ENCODE measurements around the gene ATP5F1B. TPM values are rescaled to one million over a fixed set of nuclear protein-coding genes. Genes with fewer than 3 reads are reported as not detected.

ATP5F1B gene
- total and polyA plus RNA-seq, 9 of the 15 experiments (the other 6 are each of a cell fraction or from before 2014, with no cell fraction given), result 908 to 3,125 (median 1,482) TPM

DNA sequence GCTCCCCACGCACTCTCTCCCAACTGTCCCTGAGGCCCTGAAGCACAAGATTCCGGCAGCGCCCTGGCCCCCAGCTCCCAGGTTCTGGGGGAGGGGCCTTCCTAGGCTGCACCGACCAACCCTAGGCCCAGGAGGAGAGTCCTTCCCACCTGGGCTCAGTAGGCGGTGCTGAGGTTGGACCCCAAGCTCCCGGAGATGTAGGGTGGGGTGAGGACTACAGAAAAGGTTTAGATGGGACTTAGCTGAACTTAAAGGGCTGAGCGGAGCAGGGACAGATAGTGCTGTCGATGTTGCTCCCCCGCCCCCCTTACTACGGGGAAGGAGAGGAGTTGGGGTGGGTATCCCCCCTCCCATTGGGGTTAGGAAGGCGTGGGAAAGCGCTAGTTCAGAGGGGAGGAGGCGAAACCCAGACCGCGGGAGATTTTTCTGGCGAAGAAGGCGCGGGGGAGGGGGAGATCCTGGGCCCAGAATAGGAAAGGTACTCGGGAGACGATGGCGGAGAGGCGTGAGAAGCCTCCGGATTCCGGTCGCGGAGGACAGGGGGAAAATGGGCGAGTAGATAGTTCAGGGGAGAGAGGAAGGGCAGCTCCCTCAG, 11.4 kb downstream of the ATP5F1B start (continued):
- TF ChIP-seq, protein P1, sequence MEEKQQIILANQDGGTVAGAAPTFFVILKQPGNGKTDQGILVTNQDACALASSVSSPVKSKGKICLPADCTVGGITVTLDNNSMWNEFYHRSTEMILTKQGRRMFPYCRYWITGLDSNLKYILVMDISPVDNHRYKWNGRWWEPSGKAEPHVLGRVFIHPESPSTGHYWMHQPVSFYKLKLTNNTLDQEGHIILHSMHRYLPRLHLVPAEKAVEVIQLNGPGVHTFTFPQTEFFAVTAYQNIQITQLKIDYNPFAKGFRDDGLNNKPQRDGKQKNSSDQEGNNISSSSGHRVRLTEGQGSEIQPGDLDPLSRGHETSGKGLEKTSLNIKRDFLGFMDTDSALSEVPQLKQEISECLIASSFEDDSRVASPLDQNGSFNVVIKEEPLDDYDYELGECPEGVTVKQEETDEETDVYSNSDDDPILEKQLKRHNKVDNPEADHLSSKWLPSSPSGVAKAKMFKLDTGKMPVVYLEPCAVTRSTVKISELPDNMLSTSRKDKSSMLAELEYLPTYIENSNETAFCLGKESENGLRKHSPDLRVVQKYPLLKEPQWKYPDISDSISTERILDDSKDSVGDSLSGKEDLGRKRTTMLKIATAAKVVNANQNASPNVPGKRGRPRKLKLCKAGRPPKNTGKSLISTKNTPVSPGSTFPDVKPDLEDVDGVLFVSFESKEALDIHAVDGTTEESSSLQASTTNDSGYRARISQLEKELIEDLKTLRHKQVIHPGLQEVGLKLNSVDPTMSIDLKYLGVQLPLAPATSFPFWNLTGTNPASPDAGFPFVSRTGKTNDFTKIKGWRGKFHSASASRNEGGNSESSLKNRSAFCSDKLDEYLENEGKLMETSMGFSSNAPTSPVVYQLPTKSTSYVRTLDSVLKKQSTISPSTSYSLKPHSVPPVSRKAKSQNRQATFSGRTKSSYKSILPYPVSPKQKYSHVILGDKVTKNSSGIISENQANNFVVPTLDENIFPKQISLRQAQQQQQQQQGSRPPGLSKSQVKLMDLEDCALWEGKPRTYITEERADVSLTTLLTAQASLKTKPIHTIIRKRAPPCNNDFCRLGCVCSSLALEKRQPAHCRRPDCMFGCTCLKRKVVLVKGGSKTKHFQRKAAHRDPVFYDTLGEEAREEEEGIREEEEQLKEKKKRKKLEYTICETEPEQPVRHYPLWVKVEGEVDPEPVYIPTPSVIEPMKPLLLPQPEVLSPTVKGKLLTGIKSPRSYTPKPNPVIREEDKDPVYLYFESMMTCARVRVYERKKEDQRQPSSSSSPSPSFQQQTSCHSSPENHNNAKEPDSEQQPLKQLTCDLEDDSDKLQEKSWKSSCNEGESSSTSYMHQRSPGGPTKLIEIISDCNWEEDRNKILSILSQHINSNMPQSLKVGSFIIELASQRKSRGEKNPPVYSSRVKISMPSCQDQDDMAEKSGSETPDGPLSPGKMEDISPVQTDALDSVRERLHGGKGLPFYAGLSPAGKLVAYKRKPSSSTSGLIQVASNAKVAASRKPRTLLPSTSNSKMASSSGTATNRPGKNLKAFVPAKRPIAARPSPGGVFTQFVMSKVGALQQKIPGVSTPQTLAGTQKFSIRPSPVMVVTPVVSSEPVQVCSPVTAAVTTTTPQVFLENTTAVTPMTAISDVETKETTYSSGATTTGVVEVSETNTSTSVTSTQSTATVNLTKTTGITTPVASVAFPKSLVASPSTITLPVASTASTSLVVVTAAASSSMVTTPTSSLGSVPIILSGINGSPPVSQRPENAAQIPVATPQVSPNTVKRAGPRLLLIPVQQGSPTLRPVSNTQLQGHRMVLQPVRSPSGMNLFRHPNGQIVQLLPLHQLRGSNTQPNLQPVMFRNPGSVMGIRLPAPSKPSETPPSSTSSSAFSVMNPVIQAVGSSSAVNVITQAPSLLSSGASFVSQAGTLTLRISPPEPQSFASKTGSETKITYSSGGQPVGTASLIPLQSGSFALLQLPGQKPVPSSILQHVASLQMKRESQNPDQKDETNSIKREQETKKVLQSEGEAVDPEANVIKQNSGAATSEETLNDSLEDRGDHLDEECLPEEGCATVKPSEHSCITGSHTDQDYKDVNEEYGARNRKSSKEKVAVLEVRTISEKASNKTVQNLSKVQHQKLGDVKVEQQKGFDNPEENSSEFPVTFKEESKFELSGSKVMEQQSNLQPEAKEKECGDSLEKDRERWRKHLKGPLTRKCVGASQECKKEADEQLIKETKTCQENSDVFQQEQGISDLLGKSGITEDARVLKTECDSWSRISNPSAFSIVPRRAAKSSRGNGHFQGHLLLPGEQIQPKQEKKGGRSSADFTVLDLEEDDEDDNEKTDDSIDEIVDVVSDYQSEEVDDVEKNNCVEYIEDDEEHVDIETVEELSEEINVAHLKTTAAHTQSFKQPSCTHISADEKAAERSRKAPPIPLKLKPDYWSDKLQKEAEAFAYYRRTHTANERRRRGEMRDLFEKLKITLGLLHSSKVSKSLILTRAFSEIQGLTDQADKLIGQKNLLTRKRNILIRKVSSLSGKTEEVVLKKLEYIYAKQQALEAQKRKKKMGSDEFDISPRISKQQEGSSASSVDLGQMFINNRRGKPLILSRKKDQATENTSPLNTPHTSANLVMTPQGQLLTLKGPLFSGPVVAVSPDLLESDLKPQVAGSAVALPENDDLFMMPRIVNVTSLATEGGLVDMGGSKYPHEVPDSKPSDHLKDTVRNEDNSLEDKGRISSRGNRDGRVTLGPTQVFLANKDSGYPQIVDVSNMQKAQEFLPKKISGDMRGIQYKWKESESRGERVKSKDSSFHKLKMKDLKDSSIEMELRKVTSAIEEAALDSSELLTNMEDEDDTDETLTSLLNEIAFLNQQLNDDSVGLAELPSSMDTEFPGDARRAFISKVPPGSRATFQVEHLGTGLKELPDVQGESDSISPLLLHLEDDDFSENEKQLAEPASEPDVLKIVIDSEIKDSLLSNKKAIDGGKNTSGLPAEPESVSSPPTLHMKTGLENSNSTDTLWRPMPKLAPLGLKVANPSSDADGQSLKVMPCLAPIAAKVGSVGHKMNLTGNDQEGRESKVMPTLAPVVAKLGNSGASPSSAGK (IDR thresholded peaks at IDR 0.05), result no peak
- TF ChIP-seq ARID1B (IDR thresholded peaks at IDR 0.05) (no peak; the same call in 1 of the 2 replicates), ZNF121 (CRISPR knock-in tag; conservative IDR thresholded peaks at IDR 0.05) (no peak), ZNF780A (CRISPR knock-in tag; IDR thresholded peaks at IDR 0.05) (no peak), SREBF1 (IDR thresholded peaks at IDR 0.05; ENCODE audit: borderline replicate concordance, low read depth, low read length) (no peak), SNIP1 (IDR thresholded peaks at IDR 0.05; ENCODE audit: low read depth) (no peak), ZNF551 (CRISPR knock-in tag; IDR thresholded peaks at IDR 0.05) (no peak), MIER1 (IDR thresholded peaks at IDR 0.05; ENCODE audit: low read depth) (peak; percentile 29; the same call in 1 of the 2 replicates), HNRNPH1 (optimal IDR thresholded peaks at IDR 0.05; ENCODE audit: low read depth, low read length) (no peak), MTA3 (IDR thresholded peaks at IDR 0.05; ENCODE audit: borderline replicate concordance) (no peak), MCM5 (IDR thresholded peaks at IDR 0.05; ENCODE audit: low read depth) (no peak)
- TF ChIP-seq, protein P2, sequence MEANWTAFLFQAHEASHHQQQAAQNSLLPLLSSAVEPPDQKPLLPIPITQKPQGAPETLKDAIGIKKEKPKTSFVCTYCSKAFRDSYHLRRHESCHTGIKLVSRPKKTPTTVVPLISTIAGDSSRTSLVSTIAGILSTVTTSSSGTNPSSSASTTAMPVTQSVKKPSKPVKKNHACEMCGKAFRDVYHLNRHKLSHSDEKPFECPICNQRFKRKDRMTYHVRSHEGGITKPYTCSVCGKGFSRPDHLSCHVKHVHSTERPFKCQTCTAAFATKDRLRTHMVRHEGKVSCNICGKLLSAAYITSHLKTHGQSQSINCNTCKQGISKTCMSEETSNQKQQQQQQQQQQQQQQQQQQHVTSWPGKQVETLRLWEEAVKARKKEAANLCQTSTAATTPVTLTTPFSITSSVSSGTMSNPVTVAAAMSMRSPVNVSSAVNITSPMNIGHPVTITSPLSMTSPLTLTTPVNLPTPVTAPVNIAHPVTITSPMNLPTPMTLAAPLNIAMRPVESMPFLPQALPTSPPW (CRISPR knock-in tag; IDR thresholded peaks at IDR 0.05), result peak; percentile 67
- TF ChIP-seq, protein P3, sequence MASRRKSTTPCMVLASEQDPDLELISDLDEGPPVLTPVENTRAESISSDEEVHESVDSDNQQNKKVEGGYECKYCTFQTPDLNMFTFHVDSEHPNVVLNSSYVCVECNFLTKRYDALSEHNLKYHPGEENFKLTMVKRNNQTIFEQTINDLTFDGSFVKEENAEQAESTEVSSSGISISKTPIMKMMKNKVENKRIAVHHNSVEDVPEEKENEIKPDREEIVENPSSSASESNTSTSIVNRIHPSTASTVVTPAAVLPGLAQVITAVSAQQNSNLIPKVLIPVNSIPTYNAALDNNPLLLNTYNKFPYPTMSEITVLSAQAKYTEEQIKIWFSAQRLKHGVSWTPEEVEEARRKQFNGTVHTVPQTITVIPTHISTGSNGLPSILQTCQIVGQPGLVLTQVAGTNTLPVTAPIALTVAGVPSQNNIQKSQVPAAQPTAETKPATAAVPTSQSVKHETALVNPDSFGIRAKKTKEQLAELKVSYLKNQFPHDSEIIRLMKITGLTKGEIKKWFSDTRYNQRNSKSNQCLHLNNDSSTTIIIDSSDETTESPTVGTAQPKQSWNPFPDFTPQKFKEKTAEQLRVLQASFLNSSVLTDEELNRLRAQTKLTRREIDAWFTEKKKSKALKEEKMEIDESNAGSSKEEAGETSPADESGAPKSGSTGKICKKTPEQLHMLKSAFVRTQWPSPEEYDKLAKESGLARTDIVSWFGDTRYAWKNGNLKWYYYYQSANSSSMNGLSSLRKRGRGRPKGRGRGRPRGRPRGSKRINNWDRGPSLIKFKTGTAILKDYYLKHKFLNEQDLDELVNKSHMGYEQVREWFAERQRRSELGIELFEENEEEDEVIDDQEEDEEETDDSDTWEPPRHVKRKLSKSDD (conservative IDR thresholded peaks at IDR 0.05; ENCODE audit: low read length), result no peak
